Type B pancreatic cell (in vitro differentiated cells): ENCODE results near the gene COL6A3. TPM values are rescaled to one million over a fixed set of nuclear protein-coding genes. Genes with fewer than 3 reads are reported as not detected.

Source experiments
- DNase-seq: peaks from one replicate; pipeline ENCODE4 v3.0.0; 2021; ENCODE audit warnings: mixed read lengths; ENCODE audit not compliant: unreplicated experiment; ENCODE audit errors: extremely low spot score
- H3K27ac Mint-ChIP-seq: 2 replicates; pipeline ENCODE4 v1.8.0; 2021; ENCODE audit warnings: mild to moderate bottlenecking, mixed read lengths
- H3K27me3 Mint-ChIP-seq: 2 replicates; pipeline ENCODE4 v1.8.0; 2021; ENCODE audit warnings: mixed read lengths
- H3K36me3 Mint-ChIP-seq: 2 replicates; pipeline ENCODE4 v1.8.0; 2021; ENCODE audit warnings: mixed read lengths
- H3K4me1 Mint-ChIP-seq: one replicate; pipeline ENCODE4 v1.8.0; 2021; ENCODE audit warnings: mixed read lengths; ENCODE audit not compliant: unreplicated experiment
- H3K4me3 Mint-ChIP-seq: 2 replicates; pipeline ENCODE4 v1.8.0; 2021; ENCODE audit warnings: mild to moderate bottlenecking, mixed read lengths
- H3K9me3 Mint-ChIP-seq: 2 replicates; pipeline ENCODE4 v1.8.0; 2021; ENCODE audit warnings: mixed read lengths
- CTCF ChIP-seq: fragments of 200-600 bp; sonication (generic); conservative IDR thresholded peaks from 2 replicates; pipeline ENCODE4 v1.5.0; 2021; ENCODE audit warnings: antibody characterized with exemption, mild to moderate bottlenecking
- total RNA-seq: library from RNA; stranded (reverse); gene quantifications from 2 replicates; pipeline ENCODE4 v1.2.1, GENCODE V29; 2021; ENCODE audit warnings: low replicate concordance

COL6A3 gene
- total RNA-seq, 1 donor from 2014 or later = 157 TPM

GRCh38 chr2:237289139-237289538 lies 124.8 kb downstream of the COL6A3 start:
- H3K27me3 Mint-ChIP-seq = peaks cover 3% of the 10 kb centered on the region
- peaks cover 25% of the 10 kb centered on the region for H3K4me1 Mint-ChIP-seq
- peaks cover 5% of the 10 kb centered on the region for H3K9me3 Mint-ChIP-seq
- no peaks in the 10 kb centered on the region for H3K36me3 Mint-ChIP-seq
- peak overlapping the region; percentile 55 for H3K27ac Mint-ChIP-seq
- no peak for DNase-seq
- TF ChIP-seq CTCF = no peak
- H3K4me3 Mint-ChIP-seq = peak overlapping the region; percentile 29

- TF ChIP-seq CTCF = no peak
- no peak overlapping the region for H3K4me3 Mint-ChIP-seq
- peaks cover 23% of the 10 kb centered on the region for H3K4me1 Mint-ChIP-seq
- no peak overlapping the region for H3K27ac Mint-ChIP-seq
- H3K27me3 Mint-ChIP-seq = peaks cover 6% of the 10 kb centered on the region
- H3K36me3 Mint-ChIP-seq = no peaks in the 10 kb centered on the region
- no peak for DNase-seq
- H3K9me3 Mint-ChIP-seq = peaks cover 5% of the 10 kb centered on the region
Measured at GRCh38 chr2:237287872-237288271, 126.1 kb downstream of the COL6A3 start.

- no peak for DNase-seq
- Mint-ChIP-seq H3K36me3 (no peaks in the 10 kb centered on the region), H3K4me3 (no peak overlapping the region), H3K4me1 (peaks cover 34% of the 10 kb centered on the region), H3K27me3 (peaks cover 16% of the 10 kb centered on the region), H3K9me3 (no peaks in the 10 kb centered on the region), H3K27ac (no peak overlapping the region)
- no peak for TF ChIP-seq CTCF
Measured at GRCh38 chr2:237283131-237283928, 130.6 kb downstream of the COL6A3 start.

GRCh38 chr2:237282568-237283128 lies 131.3 kb downstream of the COL6A3 start:
- H3K27me3 Mint-ChIP-seq = peaks cover 16% of the 10 kb centered on the region
- TF ChIP-seq CTCF = no peak
- H3K4me3 Mint-ChIP-seq = no peak overlapping the region
- DNase-seq = no peak
- no peaks in the 10 kb centered on the region for H3K36me3 Mint-ChIP-seq
- H3K9me3 Mint-ChIP-seq = no peaks in the 10 kb centered on the region
- H3K4me1 Mint-ChIP-seq = peaks cover 41% of the 10 kb centered on the region
- no peak overlapping the region for H3K27ac Mint-ChIP-seq

- DNase-seq = no peak
- TF ChIP-seq CTCF = no peak
- H3K4me1 Mint-ChIP-seq = peaks cover 41% of the 10 kb centered on the region
- no peaks in the 10 kb centered on the region for H3K9me3 Mint-ChIP-seq
- no peak overlapping the region for H3K27ac Mint-ChIP-seq
- H3K36me3 Mint-ChIP-seq = no peaks in the 10 kb centered on the region
- peaks cover 16% of the 10 kb centered on the region for H3K27me3 Mint-ChIP-seq
- no peak overlapping the region for H3K4me3 Mint-ChIP-seq
Measured at GRCh38 chr2:237281836-237282306, 132.1 kb downstream of the COL6A3 start.
